Omental fat pad (tissue), 4 donors: Measurements from ENCODE around the gene CD9. TPM values are rescaled to one million over a fixed set of nuclear protein-coding genes. Genes with fewer than 3 reads are reported as not detected.

Experiments used
- ATAC-seq: fragments of 150-250 bp; one replicate; pipeline ENCODE4 v1.9.1; 2016; ENCODE audit warnings: mild to moderate bottlenecking, moderate library complexity; ENCODE audit not compliant: low FRiP score
- DNase-seq: peaks from one replicate; pipeline ENCODE4 v3.0.0-alpha.2; 2019; ENCODE audit warnings: low spot score
- CTCF ChIP-seq, 3 donors: fragments of 450-650 bp; IDR thresholded peaks; one replicate each; pipeline ENCODE4 v1.5.1; 2016 to 2017; ENCODE audit warnings: antibody characterized with exemption in 3 of 3, mild to moderate bottlenecking in 3 of 3, moderate library complexity in 2 of 3
- total RNA-seq, 4 donors: library from RNA; depleted of rRNA; stranded (reverse); fragments of >200 nt; gene quantifications; one replicate each; pipeline ENCODE4 v1.1.0, GENCODE V29; 2016

Gene CD9
- total RNA-seq, 4 donors from 2014 or later, result 68.3 to 181 (median 119) TPM

- DNase-seq (no peak), ATAC-seq (peak; percentile 21)
- no peak for TF ChIP-seq CTCF (IDR thresholded peaks at IDR 0.05)
Measured at GRCh38 chr12:6199531-6200255, 507 bp upstream of the CD9 start.

- DNase-seq (no peak), ATAC-seq (peak; percentile 21)
- no peak for TF ChIP-seq CTCF (IDR thresholded peaks at IDR 0.05)
Measured at GRCh38 chr12:6201213-6201608, 1.0 kb downstream of the CD9 start.

- peak; percentile 19 for ATAC-seq
- TF ChIP-seq CTCF (IDR thresholded peaks at IDR 0.05), result no peak
- no peak for DNase-seq
Measured at GRCh38 chr12:6201826-6202225, 1.6 kb downstream of the CD9 start.

- no peak for DNase-seq
- no peak for TF ChIP-seq CTCF (IDR thresholded peaks at IDR 0.05)
- no peak for ATAC-seq
Measured at GRCh38 chr12:6202304-6202703, 2.1 kb downstream of the CD9 start.

GRCh38 chr12:6202846-6203245 lies 2.6 kb downstream of the CD9 start:
- no peak for TF ChIP-seq CTCF (IDR thresholded peaks at IDR 0.05)
- DNase-seq (no peak), ATAC-seq (no peak)

- TF ChIP-seq CTCF (IDR thresholded peaks at IDR 0.05), result no peak
- DNase-seq, result no peak
- ATAC-seq, result no peak
Measured at GRCh38 chr12:6203601-6204000, 3.4 kb downstream of the CD9 start.

GRCh38 chr12:6204533-6205143 lies 4.4 kb downstream of the CD9 start:
- ATAC-seq (no peak), DNase-seq (no peak)
- TF ChIP-seq CTCF (IDR thresholded peaks at IDR 0.05), result no peak
